Skin of body (tissue), 2 donors: Measurements from ENCODE around the gene RHCG. TPM values are rescaled to one million over a fixed set of nuclear protein-coding genes. Genes with fewer than 3 reads are reported as not detected.
"Not testable (repeated sequence)": the region's sequence is repeated elsewhere in the genome, so short reads cannot be mapped to it uniquely, and the experiment has no call there.

Source experiments
- DNase-seq: peaks from one replicate; lab custom pipeline; 2025; lab: John Stamatoyannopoulos, UW
- total RNA-seq: library from RNA; depleted of rRNA; stranded (reverse); fragments of >200 nt; gene quantifications from one replicate; pipeline ENCODE4 v1.2.3, GENCODE V29; 2014

The RHCG gene
- total RNA-seq, 1 donor from 2014 or later = 13.3 TPM

GRCh38 chr15:89477411-89478242 lies 18.8 kb downstream of the RHCG start:
- no peak for DNase-seq

DNA sequence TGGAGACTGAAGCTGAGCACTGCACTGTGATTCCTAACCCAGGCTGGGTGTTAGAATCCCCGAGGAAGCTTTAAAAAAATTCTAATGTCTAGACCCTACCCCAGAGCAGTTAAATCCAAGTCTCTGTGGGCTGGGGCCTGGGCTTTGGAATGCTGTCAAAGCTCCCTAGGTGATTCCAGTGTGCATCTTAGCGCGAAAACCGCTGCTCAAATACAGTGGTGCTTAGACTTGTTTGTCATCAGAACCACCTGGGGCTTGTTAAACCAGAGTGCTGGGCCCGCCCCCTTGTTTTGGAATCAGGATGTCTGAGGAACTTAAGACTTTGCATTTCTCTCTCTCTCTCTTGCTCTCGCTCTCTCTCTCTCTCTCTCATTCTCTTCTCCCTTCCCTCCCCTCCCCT lies 20.7 kb downstream of the RHCG start:
- DNase-seq = no peak

- no peak for DNase-seq
Observed at GRCh38 chr15:89472785-89473256, 23.6 kb downstream of the RHCG start.

DNA sequence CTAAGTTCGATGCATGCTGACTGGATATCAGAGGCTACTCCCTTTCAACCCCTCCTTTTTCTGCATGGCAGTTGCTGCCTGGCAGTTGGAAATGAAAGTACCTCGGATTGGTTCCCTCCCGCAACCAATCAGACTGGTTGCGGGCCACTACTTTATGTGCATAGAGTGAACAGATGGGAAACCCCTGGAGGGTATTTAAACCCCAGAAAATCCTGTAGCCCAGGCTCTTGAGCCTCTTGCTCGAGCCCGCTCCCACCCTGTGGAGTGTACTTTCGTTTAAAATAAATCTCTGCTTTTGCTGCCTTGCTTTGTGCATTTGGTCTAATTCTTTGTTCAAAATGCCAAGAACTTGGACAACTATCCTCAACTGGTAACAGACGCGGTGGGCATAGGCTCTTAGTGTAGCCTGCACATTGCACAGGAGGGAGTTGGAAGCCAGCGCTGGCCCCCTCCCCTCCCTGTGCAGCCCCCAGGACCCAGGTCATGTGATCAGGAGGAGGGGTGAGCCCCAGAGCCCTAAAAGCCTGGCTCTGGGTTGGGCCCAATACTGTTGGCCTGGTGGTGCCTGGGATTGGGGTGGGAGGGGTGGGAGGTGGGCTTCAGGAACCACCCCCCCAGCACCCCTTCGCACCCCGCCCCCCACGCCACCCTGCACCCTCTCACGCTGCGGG lies 26.8 kb downstream of the RHCG start:
- no peak for DNase-seq

GRCh38 chr15:89468813-89469212 lies 27.6 kb downstream of the RHCG start:
- not testable (repeated sequence) for DNase-seq

- no peak for DNase-seq
Observed at GRCh38 chr15:89463113-89463512, 33.3 kb downstream of the RHCG start.

- no peak for DNase-seq
Observed at GRCh38 chr15:89462198-89462912, 34.0 kb downstream of the RHCG start.

DNA sequence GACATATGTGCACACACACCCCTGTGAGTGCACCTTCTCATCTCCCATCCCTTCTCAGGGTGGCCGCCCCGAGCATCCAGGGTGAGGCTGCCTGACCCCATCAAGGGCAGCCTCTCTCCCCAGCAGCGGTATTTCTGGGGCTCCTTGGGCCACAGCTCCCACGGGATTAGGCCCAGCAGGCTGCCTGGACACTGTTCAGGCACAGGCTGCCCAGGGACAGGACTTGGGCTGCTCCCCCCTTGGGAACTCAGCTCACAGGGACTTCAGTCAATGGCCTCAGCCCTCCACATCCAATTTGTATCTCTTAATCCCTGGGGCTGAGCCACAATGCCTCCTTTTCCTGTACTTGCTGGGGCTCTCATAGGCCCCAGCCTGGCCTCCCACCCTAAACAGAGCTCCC lies 35.0 kb downstream of the RHCG start:
- DNase-seq = no peak

- DNase-seq = no peak
Observed at GRCh38 chr15:89460048-89460447, 36.3 kb downstream of the RHCG start.

DNA sequence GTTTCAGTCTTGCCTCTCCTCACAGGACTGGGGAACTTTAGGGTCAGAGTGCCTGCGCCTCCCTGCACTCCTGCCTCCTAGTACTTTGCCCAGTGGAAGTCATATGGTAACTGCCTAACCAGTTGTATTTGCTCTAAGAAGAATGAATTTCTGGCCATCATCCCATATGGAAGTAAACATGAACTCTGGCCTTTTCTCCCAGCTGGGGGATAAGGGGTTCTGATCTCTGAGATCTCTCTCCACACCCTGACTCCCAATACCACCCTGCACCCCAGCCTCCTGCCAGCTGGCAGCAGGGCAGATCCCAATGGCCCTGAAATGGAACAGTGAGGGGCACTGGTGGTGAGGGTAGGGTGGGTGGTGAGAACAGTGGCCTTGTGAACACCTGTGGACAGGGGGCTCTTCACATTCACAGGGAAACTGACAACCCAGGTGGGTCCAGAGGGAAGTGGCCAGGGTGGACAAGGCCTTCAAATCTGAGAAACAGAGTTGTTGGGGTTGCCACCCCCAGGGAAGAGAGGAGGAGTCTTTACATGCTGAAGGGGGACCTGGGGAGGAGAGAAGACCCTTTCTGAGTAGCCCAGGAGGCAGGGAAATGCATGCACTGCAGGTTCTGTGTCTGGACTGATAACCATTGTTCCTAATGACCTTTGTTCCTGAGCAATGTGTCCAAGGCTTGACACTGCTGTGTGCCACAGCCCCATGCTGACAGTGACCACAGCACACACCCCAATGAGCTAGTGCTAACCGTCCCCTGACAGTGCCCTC lies 36.9 kb downstream of the RHCG start:
- no peak for DNase-seq

DNA sequence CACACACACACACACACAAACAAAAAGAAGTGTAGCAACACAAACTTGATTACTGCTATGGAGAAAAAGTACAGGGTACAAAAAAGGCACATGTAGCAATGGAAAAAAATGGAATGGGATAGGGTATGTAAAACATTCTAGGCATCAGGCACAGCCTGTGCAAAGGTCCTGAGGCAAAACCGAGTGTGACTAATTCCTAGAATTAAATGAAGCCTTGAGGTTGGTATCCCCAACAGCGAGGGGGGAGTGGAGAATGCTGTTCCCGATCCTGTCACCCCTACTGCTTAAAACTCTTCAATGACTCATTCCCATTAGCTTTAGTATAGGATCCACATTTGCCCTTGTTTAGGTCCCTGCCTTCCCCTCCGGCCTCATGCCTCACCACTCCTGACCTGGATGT lies 37.9 kb downstream of the RHCG start:
- no peak for DNase-seq

- no peak for DNase-seq
Observed at GRCh38 chr15:89457086-89457485, 39.3 kb downstream of the RHCG start.

GRCh38 chr15:89455535-89455934 lies 40.8 kb downstream of the RHCG start:
- no peak for DNase-seq

DNA sequence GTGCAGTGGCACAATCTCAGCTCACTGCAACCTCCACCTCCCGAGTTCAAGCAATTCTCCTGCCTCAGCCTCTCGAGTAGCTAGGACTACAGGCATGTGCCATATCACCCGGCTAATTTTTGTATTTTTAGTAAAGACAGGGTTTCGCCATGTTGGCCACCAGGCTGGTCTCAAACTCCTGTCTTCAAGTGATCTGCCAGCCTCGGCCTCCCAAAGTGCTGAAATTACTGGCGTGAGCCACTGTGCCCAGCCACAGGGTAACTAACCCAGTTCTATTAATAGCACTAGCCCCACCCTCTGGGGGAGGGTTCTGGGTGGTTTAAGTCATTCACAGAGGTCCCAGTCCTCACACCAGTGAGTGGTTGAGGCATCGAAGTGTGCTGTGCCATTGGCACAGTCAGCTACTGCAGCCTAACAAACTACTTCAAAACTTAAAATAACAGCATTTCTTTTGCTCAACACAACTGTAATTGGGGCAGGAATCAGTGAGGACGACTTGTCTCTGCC lies 44.0 kb downstream of the RHCG start:
- no peak for DNase-seq

GRCh38 chr15:89451846-89452245 lies 44.5 kb downstream of the RHCG start:
- no peak for DNase-seq

DNA sequence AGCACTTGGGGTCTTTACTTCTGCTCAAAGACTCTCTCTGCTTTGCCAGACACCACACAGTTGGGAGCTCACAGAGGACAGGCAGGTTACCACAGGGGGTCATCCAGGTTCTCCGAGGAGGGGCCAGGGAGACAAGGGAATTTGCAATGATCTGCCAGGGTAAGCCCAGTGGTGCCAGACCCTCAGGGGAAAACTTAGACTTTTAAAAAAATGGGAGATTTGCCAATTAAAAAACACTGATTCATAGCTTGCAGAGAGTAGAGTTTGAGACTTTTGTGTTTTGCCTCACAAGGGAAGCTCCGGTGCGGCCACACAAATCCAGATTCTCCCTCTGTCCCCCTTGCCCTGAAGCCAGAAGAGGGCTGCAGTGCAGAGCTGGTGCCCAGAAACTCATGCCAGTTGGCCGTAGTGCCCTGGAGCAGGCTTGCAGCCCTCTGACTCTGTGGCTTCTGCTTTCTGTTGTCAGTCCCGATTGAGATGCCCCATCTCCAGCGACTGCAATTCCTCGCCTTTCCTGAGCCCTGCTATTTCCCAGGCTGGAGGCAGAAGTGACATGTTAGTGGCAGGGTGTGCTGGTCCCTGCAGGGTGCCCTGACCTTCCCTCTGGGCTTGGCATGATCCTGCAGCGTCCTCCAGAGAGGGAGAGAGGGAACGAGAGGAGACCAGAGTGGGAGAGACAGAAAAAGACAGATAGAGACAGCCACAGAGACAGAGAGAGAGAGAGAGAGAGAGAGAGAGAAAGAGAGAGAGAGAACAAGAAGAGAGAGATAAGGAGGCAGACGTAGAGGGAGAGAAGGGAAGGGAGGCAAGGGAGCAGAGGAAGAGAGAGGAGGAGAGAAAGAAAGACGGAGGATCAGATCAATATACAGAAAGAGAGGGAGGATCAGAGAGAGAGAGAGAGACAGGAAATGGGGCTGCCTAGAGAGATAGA lies 46.0 kb downstream of the RHCG start:
- no peak for DNase-seq

DNA sequence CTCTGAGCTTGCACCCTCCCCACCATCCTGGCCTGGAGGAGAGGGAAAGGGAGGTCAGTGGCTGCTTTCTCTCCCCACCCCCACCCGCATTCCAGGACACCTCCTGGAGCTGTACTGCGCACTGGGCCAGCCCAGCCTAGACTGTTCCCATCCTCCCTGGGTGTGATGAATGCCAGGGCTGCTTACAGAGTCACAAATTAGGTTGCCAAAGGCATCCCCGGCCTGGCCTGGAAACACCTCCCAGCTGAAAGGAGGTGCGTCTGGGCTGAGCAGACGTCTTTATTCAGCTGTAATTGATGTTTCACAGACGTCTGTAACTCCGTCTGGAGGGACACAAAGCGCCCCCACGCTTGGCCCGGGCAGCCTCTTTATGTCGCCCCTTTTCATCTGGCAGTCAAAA lies 47.6 kb downstream of the RHCG start:
- no peak for DNase-seq

- DNase-seq = no peak
Observed at GRCh38 chr15:89447676-89448075, 48.7 kb downstream of the RHCG start.

- no peak for DNase-seq
Observed at GRCh38 chr15:89446255-89446891, 50.0 kb downstream of the RHCG start.

- DNase-seq = no peak
Observed at GRCh38 chr15:89445518-89445917, 50.9 kb downstream of the RHCG start.
